Measurements from ENCODE around the gene C1QTNF8.

C1QTNF8 gene

DNA sequence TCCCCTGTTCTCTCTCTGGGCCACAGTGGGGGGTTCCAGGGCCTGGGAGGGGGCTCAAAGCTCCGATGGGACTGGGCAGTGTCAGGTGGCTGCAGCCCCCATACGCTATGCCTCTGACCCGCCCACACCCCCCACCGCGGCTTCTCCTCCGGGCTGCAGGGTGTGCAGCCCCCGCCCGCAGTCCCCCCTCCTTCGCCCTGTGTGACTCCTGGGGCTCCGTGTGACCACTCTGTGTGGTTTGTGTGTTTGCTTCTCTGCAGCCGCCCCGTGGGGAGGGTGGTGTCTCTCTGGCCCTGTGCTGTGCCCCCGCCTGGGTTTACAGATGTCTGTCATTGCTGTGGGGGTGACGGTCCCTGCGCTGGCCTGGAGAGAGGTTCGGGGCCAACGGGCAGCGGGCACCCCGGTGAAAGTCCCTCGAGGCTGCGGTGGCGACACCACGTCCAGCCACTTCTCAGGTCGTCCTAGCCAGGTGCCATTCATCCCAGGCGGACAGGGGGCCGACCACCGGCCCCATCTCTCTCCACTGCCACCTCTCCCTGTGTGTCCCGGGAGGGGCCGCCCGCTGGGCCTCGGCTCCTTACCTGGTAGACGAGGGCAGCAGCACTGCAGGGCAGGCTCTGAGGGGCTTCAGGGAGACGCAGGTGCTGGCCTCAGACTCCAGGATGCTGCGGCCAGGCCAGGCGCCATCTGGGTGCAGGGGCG, 18.0 kb downstream of the C1QTNF8 start:
- no peak for DNase-seq (ENCODE audit: low read depth in 3 of 3)

GRCh38 chr16:1076801-1077576, 19.1 kb downstream of the C1QTNF8 start:
- DNase-seq (ENCODE audit: low read depth in 3 of 3), result no peak

DNA sequence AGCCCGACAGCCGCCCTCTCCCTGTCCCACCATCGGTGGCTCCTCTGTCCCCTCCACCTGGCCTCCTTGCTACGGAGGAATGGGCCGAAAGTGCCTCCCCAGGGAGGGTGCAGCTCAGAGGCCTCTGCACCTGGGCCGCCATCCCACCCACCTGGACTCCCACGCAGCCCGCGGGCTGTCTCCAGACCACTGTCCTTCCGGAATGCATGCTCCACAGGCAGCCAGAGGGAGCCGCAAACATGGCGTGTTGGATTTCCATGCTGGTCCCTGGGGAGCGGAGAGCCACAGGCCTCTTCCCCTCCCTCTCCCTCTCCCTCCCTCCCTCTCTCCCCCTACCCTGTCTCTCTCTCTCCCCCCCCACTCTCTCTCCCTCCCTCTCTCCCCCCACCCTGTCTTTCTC, 20.5 kb downstream of the C1QTNF8 start:
- DNase-seq (ENCODE audit: low read depth in 3 of 3), result no peak

DNA sequence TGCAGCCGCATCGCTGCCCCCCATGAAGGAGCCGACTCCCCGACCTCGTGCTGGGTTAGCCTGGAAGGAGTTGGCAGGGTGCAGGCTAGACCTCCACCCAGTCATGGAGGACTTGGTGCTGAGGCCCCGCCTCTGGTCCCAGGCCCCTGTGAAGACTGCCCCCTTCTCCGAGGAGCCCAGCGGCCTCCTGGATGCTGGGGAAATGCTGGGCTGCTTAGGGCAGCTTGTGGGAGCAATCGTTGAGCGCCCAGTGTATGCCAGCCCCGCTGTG, 21.7 kb downstream of the C1QTNF8 start:
- DNase-seq (ENCODE audit: low read depth in 3 of 3), result no peak

- DNase-seq (ENCODE audit: low read depth in 3 of 3), result no peak
Observed at GRCh38 chr16:1073566-1074378, 22.3 kb downstream of the C1QTNF8 start.

- no peak for DNase-seq (ENCODE audit: low read depth in 3 of 3)
Observed at GRCh38 chr16:1073262-1073558, 22.8 kb downstream of the C1QTNF8 start.

- no peak for DNase-seq (ENCODE audit: low read depth in 3 of 3)
Observed at GRCh38 chr16:1072526-1073261, 23.4 kb downstream of the C1QTNF8 start, which contains the start of gene SSTR5. Gene SSTR5, plus strand, starts transcription at chr16:1072747. Its CDS starts 6,122 bp downstream, at chr16:1078869.

- DNase-seq (ENCODE audit: low read depth in 3 of 3), result no peak
Observed at GRCh38 chr16:1071561-1072225, 24.4 kb downstream of the C1QTNF8 start.

DNA sequence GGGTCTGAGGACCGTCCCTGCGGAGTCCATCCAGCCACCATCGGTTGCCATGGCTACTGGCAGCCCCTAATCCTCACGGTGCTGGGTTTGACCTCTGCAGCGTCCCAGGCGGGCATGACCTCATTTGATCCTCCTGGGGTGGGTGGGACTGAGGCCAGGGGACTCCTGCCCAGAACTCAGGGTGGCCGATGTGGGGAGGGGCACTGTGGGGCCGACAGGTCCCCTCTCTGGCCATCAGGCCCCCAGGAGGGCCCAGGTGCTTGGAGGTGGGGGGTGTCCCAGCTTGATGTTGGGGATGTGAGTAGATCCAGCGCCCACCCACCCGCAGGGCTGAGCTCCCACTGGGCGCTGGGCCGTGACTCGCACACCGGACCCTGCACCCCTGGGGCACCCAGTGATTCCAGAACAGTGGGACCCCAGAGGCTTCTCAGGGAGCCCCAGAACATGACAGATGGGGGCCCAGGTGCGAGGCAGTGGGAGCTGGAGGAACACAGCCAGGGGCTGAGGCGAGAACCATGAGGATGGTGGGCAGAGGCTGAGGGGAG, 25.1 kb downstream of the C1QTNF8 start:
- DNase-seq (ENCODE audit: low read depth in 3 of 3), result no peak

DNA sequence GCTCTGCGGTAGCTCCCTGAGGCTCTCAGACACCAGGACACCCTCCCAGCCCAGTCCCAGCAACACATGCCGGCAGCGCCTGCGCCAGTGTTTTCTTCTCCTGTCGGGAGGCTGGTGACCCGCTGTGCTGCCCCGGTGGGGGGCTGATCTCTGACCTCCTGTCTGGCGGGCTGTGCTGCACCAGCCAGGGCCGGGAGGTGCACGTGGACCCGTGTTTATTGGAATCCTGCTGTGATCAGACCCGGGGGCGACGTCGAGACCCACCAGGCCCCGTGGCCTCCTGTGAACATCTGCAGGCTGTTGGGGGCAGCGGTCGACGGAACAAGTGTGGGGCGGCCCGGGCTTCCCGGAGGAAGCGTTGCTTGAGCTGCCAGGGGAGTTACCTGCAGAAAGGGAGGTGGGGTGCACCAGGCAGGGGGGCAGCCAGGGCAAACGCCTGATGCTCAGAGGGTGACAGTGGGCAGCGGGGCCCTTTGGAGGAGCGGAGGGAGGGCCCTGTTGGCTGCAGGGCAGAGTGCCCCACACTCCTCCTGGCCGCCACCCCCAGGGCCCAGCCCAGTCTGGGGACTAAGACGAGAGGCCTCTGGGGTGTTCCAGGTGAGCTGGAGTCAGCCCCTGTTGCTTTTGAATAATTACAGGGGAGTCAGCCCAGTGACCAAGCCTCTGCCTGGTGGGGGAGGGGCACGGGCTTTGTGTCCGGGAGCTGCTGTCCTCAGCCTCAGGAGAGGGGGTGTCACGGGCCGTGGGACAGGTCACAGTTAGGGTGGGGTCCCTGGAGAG, 25.8 kb downstream of the C1QTNF8 start:
- no peak for DNase-seq (ENCODE audit: low read depth in 3 of 3)

DNA sequence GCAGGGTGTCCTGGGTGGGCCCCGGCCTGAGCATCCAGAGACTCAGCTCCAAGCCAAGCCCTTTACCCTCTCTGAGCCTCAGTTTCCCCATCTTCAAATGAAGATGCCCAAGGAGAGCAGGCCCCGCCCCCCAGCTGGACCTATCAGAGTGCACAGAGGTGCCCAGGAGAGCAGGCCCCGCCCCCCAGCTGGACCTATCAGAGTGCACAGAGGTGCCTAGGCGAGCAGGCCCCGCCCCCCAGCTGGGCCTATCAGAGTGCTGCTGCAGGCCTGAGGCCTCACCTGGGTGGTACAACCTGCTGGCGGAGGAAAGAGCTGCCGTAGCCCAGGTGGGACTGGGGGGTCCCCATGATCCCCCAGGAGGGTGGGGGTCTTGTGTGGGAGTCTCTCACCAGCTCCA, 26.9 kb downstream of the C1QTNF8 start:
- DNase-seq (ENCODE audit: low read depth in 3 of 3), result no peak

GRCh38 chr16:1068451-1068850, 27.6 kb downstream of the C1QTNF8 start:
- no peak for DNase-seq (ENCODE audit: low read depth in 3 of 3)

DNA sequence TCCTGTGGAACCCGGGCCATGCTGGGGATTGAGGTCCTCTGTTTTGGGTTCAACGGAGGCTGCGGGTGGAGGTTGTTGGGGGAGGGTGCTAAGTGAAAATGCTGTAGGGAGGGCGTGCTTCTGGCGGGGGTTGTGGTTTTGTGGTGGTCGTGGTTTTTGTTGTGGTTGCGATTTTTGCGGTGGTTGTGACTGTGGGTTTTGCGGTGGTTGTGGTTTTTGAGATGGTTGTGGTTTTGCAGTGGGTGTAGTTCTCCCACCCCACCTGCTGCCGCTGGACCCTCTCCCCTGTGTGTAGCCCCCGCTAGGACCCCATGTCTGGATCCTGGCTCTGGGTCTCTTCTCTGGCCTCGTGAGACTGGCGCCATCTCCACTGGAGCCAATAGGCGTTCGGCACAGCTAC, 28.4 kb downstream of the C1QTNF8 start:
- DNase-seq (ENCODE audit: low read depth in 3 of 3), result no peak

- DNase-seq (ENCODE audit: low read depth in 3 of 3), result no peak
Observed at GRCh38 chr16:1066584-1067172, 29.4 kb downstream of the C1QTNF8 start.

- DNase-seq (ENCODE audit: low read depth in 3 of 3), result no peak
Observed at GRCh38 chr16:1065469-1066128, 30.4 kb downstream of the C1QTNF8 start.

DNA sequence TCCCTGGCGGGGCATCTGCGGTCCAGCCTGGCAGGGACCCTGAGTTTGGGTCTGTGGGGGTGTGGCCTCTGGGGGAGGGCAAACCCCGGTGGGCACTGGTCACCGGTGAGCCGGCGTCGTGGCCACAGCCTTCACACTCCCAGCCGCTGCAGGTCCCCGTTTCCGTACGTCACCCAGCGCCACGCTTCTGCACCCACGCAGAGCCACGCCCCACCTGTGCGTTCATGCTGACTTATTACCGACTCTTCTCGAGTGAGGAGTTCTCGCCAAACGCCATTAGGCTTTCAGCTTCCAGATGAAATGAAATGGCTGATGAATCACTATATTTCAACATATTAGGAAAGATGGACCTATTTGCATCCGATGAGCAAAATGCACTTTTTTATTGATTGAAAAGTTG, 32.3 kb downstream of the C1QTNF8 start:
- no peak for DNase-seq (ENCODE audit: low read depth in 3 of 3)

DNA sequence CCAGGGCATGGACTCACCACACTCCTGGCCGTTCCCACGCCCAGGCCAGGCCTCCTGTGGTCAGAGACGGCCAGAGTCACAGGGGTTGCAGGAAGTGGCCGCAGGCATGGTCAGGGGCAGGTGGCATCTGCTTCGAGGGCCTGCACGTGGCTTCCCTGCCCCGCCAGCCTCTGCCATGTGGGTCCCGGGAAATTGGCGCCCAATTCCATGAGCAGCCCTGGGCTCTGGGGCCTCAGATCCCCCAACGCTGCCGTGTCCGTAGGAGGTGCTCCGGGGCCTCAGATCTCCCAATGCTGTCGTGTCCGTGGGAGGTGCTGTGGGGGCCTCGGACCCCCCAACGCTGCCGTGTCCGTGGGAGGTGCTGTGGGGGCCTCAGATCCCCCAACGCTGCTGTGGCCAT, 33.1 kb downstream of the C1QTNF8 start:
- no peak for DNase-seq (ENCODE audit: low read depth in 3 of 3)

- no peak for DNase-seq (ENCODE audit: low read depth in 3 of 3)
Observed at GRCh38 chr16:1061769-1062505, 34.1 kb downstream of the C1QTNF8 start.
